K562 (cell line): ENCODE measurements around the gene HARS1. TPM values are rescaled to one million over a fixed set of nuclear protein-coding genes. Genes with fewer than 3 reads are reported as not detected.
"Not testable (repeated sequence)": the region's sequence is repeated elsewhere in the genome, so short reads cannot be mapped to it uniquely, and the experiment has no call there.

Source experiments
- BRD4 ChIP-seq: fragments of 200-600 bp; sonication (generic); IDR thresholded peaks from 2 replicates; pipeline ENCODE4 v1.6.1; 2017; ENCODE audit warnings: inconsistent platforms
- CREB3 ChIP-seq: fragments of 450-650 bp; conservative IDR thresholded peaks from 2 replicates; pipeline ENCODE4 v1.6.1; 2016; ENCODE audit warnings: missing genetic modification characterization, low read depth, mild to moderate bottlenecking, missing compliant biosample characterization, moderate library complexity
- DMBX1 ChIP-seq: fragments of 250-450 bp; sonication (Bioruptor Pico); IDR thresholded peaks from 2 replicates; pipeline ENCODE4 v1.8.0; 2022; ENCODE audit warnings: inconsistent platforms, mild to moderate bottlenecking, moderate library complexity, borderline replicate concordance
- ETS2 ChIP-seq: IDR thresholded peaks from 2 replicates; pipeline ENCODE4 v1.6.1; 2016; ENCODE audit warnings: borderline replicate concordance, missing genetic modification characterization, mild to moderate bottlenecking, moderate library complexity, missing compliant biosample characterization; ENCODE audit not compliant: poor library complexity, severe bottlenecking
- HDAC3 ChIP-seq: fragments of 450-650 bp; IDR thresholded peaks from 2 replicates; pipeline ENCODE4 v1.6.1; 2018; ENCODE audit warnings: borderline replicate concordance, mild to moderate bottlenecking, moderate library complexity; ENCODE audit not compliant: partially characterized antibody
- HDAC8 ChIP-seq: fragments of 450-650 bp; IDR thresholded peaks from 2 replicates; pipeline ENCODE4 v1.6.1; 2016; ENCODE audit warnings: mild to moderate bottlenecking, missing genetic modification characterization, moderate library complexity, missing compliant biosample characterization
- HINFP ChIP-seq: fragments of 450-650 bp; conservative IDR thresholded peaks from 2 replicates; pipeline ENCODE4 v1.6.1; 2016; ENCODE audit warnings: missing genetic modification characterization, low read depth, mild to moderate bottlenecking, control low read depth, missing compliant biosample characterization
- HMBOX1 ChIP-seq: sonication (generic); IDR thresholded peaks from 2 replicates; pipeline ENCODE4 v1.6.1; 2016
- ID3 ChIP-seq, 2 experiments: fragments of 250-450 bp in 1 of 2; fragments of 450-650 bp in 1 of 2; sonication (Bioruptor Pico) in 1 of 2; IDR thresholded peaks; 2 replicates each; pipeline versions ENCODE4 v1.6.1 to v1.8.0; 2016 to 2021; ENCODE audit warnings: mild to moderate bottlenecking in 2 of 2, moderate library complexity in 2 of 2, missing compliant biosample characterization in 1 of 2, missing genetic modification characterization in 1 of 2
- MEF2D ChIP-seq: conservative IDR thresholded peaks from 2 replicates; pipeline ENCODE4 v1.6.1; 2016; ENCODE audit warnings: low read depth, missing genetic modification characterization, missing compliant biosample characterization
- NFRKB ChIP-seq: fragments of 450-650 bp; IDR thresholded peaks from 2 replicates; pipeline ENCODE4 v1.6.1; 2016; ENCODE audit warnings: low read depth
- NR2C1 ChIP-seq, 2 experiments: fragments of 450-650 bp; IDR thresholded peaks; 2 replicates each; pipeline ENCODE4 v1.6.1; 2017; ENCODE audit warnings: mild to moderate bottlenecking in 2 of 2, antibody characterized with exemption in 1 of 2, inconsistent platforms in 1 of 2, missing compliant biosample characterization in 1 of 2, missing genetic modification characterization in 1 of 2
- NR2C2 ChIP-seq, 2 experiments: fragments of 200-800 bp in 1 of 2; sonication (Bioruptor generic) in 1 of 2; sonication (generic) in 1 of 2; formaldehyde crosslinking in 1 of 2; IDR thresholded peaks; 2 replicates each; pipeline versions ENCODE4 v1.6.1 to v1.8.0; 2016 to 2022; ENCODE audit warnings: mild to moderate bottlenecking in 1 of 2, missing compliant biosample characterization in 1 of 2, missing genetic modification characterization in 1 of 2, missing genetic modification reagents in 1 of 2
- NUFIP1 ChIP-seq: fragments of 450-650 bp; IDR thresholded peaks from 2 replicates; pipeline ENCODE4 v1.6.1; 2018; ENCODE audit not compliant: partially characterized antibody
- PATZ1 ChIP-seq: fragments of 250-450 bp; sonication (Bioruptor Pico); IDR thresholded peaks from 2 replicates; pipeline ENCODE4 v1.5.0; 2020; ENCODE audit warnings: mild to moderate bottlenecking, borderline replicate concordance
- ZKSCAN8 ChIP-seq: fragments of 200-800 bp; sonication (Bioruptor generic); IDR thresholded peaks from 2 replicates; pipeline ENCODE4 v1.6.1; 2016; ENCODE audit warnings: missing genetic modification characterization, missing compliant biosample characterization
- ZNF175 ChIP-seq: fragments of 200-800 bp; sonication (Bioruptor generic); IDR thresholded peaks from 2 replicates; pipeline ENCODE4 v1.6.1; 2016; ENCODE audit warnings: low read depth, mild to moderate bottlenecking, missing genetic modification characterization, missing compliant biosample characterization
- ZNF584 ChIP-seq: fragments of 200-800 bp; sonication (Bioruptor generic); IDR thresholded peaks from 2 replicates; pipeline ENCODE4 v1.6.1; 2016; ENCODE audit warnings: low read depth, mild to moderate bottlenecking, missing genetic modification characterization, missing compliant biosample characterization
- ZNF589 ChIP-seq: fragments of 200-800 bp; sonication (Bioruptor generic); IDR thresholded peaks from 2 replicates; pipeline ENCODE4 v1.6.1; 2016; ENCODE audit warnings: low read depth, missing genetic modification characterization, missing compliant biosample characterization
- ZNF766 ChIP-seq: fragments of 200-800 bp; sonication (Bioruptor generic); conservative IDR thresholded peaks from 2 replicates; pipeline ENCODE4 v1.6.1; 2016; ENCODE audit warnings: missing genetic modification characterization, missing compliant biosample characterization
- polyA plus RNA-seq, 8 experiments: library from polyadenylated mRNA; depleted of rRNA in 4 of 8; stranded (reverse) in 5 of 8; unstranded in 3 of 8; fragments of >200 nt; fragmentation: Nextera tagmentation in 2 of 8; fragmentation: Illumina TruSeq in 1 of 8; extraction: Ambion mirVana in 2 of 8; extraction: Trizol in 1 of 8; gene quantifications; 2 replicates each; pipeline versions ENCODE4 v1.2.1 to v1.2.3, GENCODE V29; 2011 to 2014; ENCODE audit warnings: inconsistent platforms in 1 of 8, missing spikeins in 1 of 8
- total RNA-seq, 7 experiments: library from RNA; depleted of rRNA in 6 of 7; stranded (reverse); fragments of >200 nt in 6 of 7; fragmentation: Illumina TruSeq in 2 of 7; extraction: Trizol in 2 of 7; gene quantifications; 2 replicates each; pipeline versions ENCODE4 v1.2.1 to v1.2.3, GENCODE V29; 2011 to 2021; ENCODE audit warnings: low replicate concordance in 1 of 7

The HARS1 gene
- total and polyA plus RNA-seq, 9 of the 15 experiments (the other 6 are each of a cell fraction or from before 2014, with no cell fraction given) = 13.5 to 88.5 (median 75.2) TPM

GRCh38 chr5:140638898-140639147 lies 52.3 kb downstream of the HARS1 start (continued):
- TF ChIP-seq NFRKB (peak; percentile 94), CREB3 (tag) (peak; percentile 77), ZKSCAN8 (CRISPR knock-in tag) (0 out of 2 replicates have a peak, but pooled peaks have one; percentile 7), PATZ1 (CRISPR knock-in tag) (peak; percentile 39; the same call in 1 of the 2 replicates), ETS2 (tag) (peak; percentile 4), ZNF766 (CRISPR knock-in tag) (peak; percentile 20; the same call in 1 of the 2 replicates), ID3 (tag; IDR thresholded peaks at IDR 0.05) (peak; percentile 95), ZNF584 (CRISPR knock-in tag) (peak; percentile 87; the same call in 1 of the 2 replicates), BRD4 (peak; percentile 71), NR2C1 (IDR thresholded peaks at IDR 0.05) (peak; percentile 71; the same call in 1 of the 2 replicates), NR2C1 (tag; IDR thresholded peaks at IDR 0.05) (peak; percentile 83), ZNF589 (CRISPR knock-in tag) (peak; percentile 67; the same call in 1 of the 2 replicates), DMBX1 (0 out of 2 replicates have a peak, but pooled peaks have one; percentile 7), NUFIP1 (peak; percentile 14), HDAC3 (peak; percentile 84), MEF2D (tag) (peak; percentile 62; the same call in 1 of the 2 replicates), HDAC8 (tag) (peak; percentile 76; the same call in 1 of the 2 replicates), ZNF175 (CRISPR knock-in tag) (peak; percentile 22; the same call in 1 of the 2 replicates), HMBOX1 (0 out of 2 replicates have a peak, but pooled peaks have one; percentile 19), HINFP (tag) (0 out of 2 replicates have a peak, but pooled peaks have one; percentile 27), NR2C2 (tag; IDR thresholded peaks at IDR 0.05) (peak; percentile 93)
- TF ChIP-seq ID3, NR2C2 (CRISPR knock-in tag; IDR thresholded peaks at IDR 0.05): not testable (repeated sequence)
